HepG2 (cell line): ENCODE results near the gene SUPV3L1. TPM values are rescaled to one million over a fixed set of nuclear protein-coding genes. Genes with fewer than 3 reads are reported as not detected.

Source experiments
- ATAC-seq: fragments of 200-7000 bp; cut with Tn5 transposase; 3 replicates; pipeline ENCODE4 v1.9.1; 2020; ENCODE audit warnings: mild to moderate bottlenecking, moderate library complexity
- BruUV-seq: library from RNA; stranded (reverse); fragments of 400-500 nt; replicated peaks from 2 replicates; lab custom pipeline; 2021; lab: Mats Ljungman, UMichigan
- CTCF ChIA-PET: fragments of 300-600 bp; formaldehyde crosslinking; extraction: SDS; loops from one replicate; lab custom pipeline; 2021; ENCODE audit warnings: low total read pairs, inconsistent platforms, low intra/inter-chr PET ratio; lab: Yijun Ruan, JAX
- POLR2A ChIA-PET: fragments of 350-600 bp; sonication (Branson Sonifier 250); formaldehyde crosslinking; loops from one replicate; lab custom pipeline; 2020; ENCODE audit warnings: antibody characterized with exemption, inconsistent platforms; lab: Yijun Ruan, JAX
- DNase-seq: peaks from one replicate; pipeline ENCODE4 v3.0.0-alpha.2; 2015; ENCODE audit warnings: low spot score
- FAIRE-seq: peaks from 3 replicates; lab custom pipeline; 2011; peaks lifted over from hg19 to GRCh38; lab: Jason Lieb, UNC
- H2AFZ ChIP-seq: one replicate; pipeline ENCODE4 v1.6.1; 2011; ENCODE audit warnings: low read length, inconsistent platforms
- H3K27ac ChIP-seq: fragments of 300-600 bp; 3 replicates; pipeline ENCODE4 v1.8.0; 2011; ENCODE audit warnings: mixed run types, mild to moderate bottlenecking, mixed read lengths, low read length, inconsistent platforms; ENCODE audit not compliant: insufficient read depth; ENCODE audit errors: extremely low read length
- H3K27me3 ChIP-seq, 2 experiments: fragments of 200-600 bp in 1 of 2; 2 replicates in 1 of 2; 3 replicates in 1 of 2; pipeline versions ENCODE4 v1.6.0 to v1.8.0; 2011; ENCODE audit warnings: low read length in 2 of 2, mild to moderate bottlenecking in 2 of 2, moderate library complexity in 2 of 2, inconsistent platforms in 1 of 2; ENCODE audit not compliant: insufficient read depth in 2 of 2, control insufficient read depth in 1 of 2
- H3K36me3 ChIP-seq, 2 experiments: fragments of 200-600 bp in 1 of 2; replicated peaks in 1 of 2; 2 replicates in 1 of 2; 3 replicates in 1 of 2; pipeline versions ENCODE4 v1.5.1 to v1.8.0; 2011; ENCODE audit warnings: low read length in 2 of 2, inconsistent platforms in 1 of 2; ENCODE audit not compliant: insufficient read depth in 2 of 2, control insufficient read depth in 1 of 2
- H3K4me1 ChIP-seq: 2 replicates; pipeline ENCODE4 v1.5.1; 2012; ENCODE audit warnings: low read length, inconsistent platforms; ENCODE audit not compliant: insufficient read depth
- H3K4me2 ChIP-seq: 2 replicates; pipeline ENCODE4 v1.6.0; 2011; ENCODE audit warnings: low read depth, low read length, inconsistent platforms
- H3K4me3 ChIP-seq, 3 experiments: fragments of 200-600 bp in 1 of 3; sonication (generic), shearing (Covaris generic) in 1 of 3; replicated peaks in 1 of 3; 2 replicates each; pipeline ENCODE4 v1.5.1; 2011 to 2016; ENCODE audit warnings: low read length in 3 of 3, inconsistent platforms in 2 of 3, low read depth in 2 of 3, mild to moderate bottlenecking in 2 of 3, control low read depth in 1 of 3, mixed read lengths in 1 of 3; ENCODE audit not compliant: insufficient read depth in 1 of 3
- H3K79me2 ChIP-seq: one replicate; pipeline ENCODE4 v1.6.1; 2011; ENCODE audit warnings: low read length, inconsistent platforms; ENCODE audit not compliant: insufficient read depth
- H3K9ac ChIP-seq: 2 replicates; pipeline ENCODE4 v1.6.0; 2011; ENCODE audit warnings: mild to moderate bottlenecking, low read depth, low read length, inconsistent platforms; ENCODE audit not compliant: insufficient read depth
- H3K9me3 ChIP-seq: 2 replicates; pipeline ENCODE4 v1.5.1; 2012; ENCODE audit warnings: mild to moderate bottlenecking, low read length
- H4K20me1 ChIP-seq: 2 replicates; pipeline ENCODE4 v1.6.0; 2011; ENCODE audit warnings: inconsistent platforms, mild to moderate bottlenecking, low read length, moderate library complexity; ENCODE audit not compliant: insufficient read depth
- ASH2L ChIP-seq: fragments of 300-600, 200-600 bp; sonication (generic); IDR thresholded peaks from 2 replicates; pipeline ENCODE4 v1.7.0; 2017; ENCODE audit warnings: low read depth, mild to moderate bottlenecking, moderate library complexity, mixed read lengths, low read length; ENCODE audit not compliant: insufficient read length
- ELF3 ChIP-seq: IDR thresholded peaks from 2 replicates; pipeline ENCODE4 v1.6.1; 2016; ENCODE audit warnings: missing genetic modification reagents, missing compliant biosample characterization
- GMEB1 ChIP-seq: sonication (generic); formaldehyde crosslinking; IDR thresholded peaks from 2 replicates; pipeline ENCODE4 v1.5.1; 2020; ENCODE audit warnings: missing genetic modification reagents, mild to moderate bottlenecking, borderline replicate concordance
- HNRNPUL1 ChIP-seq: fragments of 200-400 bp; formaldehyde crosslinking; IDR thresholded peaks from 2 replicates; pipeline ENCODE4 v1.6.1; 2017; ENCODE audit warnings: low read depth, mild to moderate bottlenecking, low read length, moderate library complexity
- MAF1 ChIP-seq: sonication (generic); formaldehyde crosslinking; IDR thresholded peaks from 2 replicates; pipeline ENCODE4 v1.5.0; 2020; ENCODE audit warnings: missing genetic modification reagents, borderline replicate concordance
- MBD4 ChIP-seq: IDR thresholded peaks from 2 replicates; pipeline ENCODE4 v1.6.1; 2012; ENCODE audit warnings: low read length, inconsistent platforms, borderline replicate concordance
- MBNL3 ChIP-seq: fragments of 250-450 bp; sonication (Bioruptor Pico); conservative IDR thresholded peaks from 2 replicates; pipeline ENCODE4 v1.8.0; 2022; ENCODE audit warnings: mild to moderate bottlenecking, inconsistent platforms
- NR2C2 ChIP-seq: sonication (generic); formaldehyde crosslinking; IDR thresholded peaks from 2 replicates; pipeline ENCODE4 v1.4.0; 2020; ENCODE audit warnings: missing genetic modification reagents, mild to moderate bottlenecking, moderate library complexity, borderline replicate concordance
- NR3C1 ChIP-seq: sonication (generic); formaldehyde crosslinking; IDR thresholded peaks from 2 replicates; pipeline ENCODE4 v1.4.0; 2020; ENCODE audit warnings: missing genetic modification reagents
- POLR2AphosphoS5 ChIP-seq: IDR thresholded peaks from 2 replicates; pipeline ENCODE4 v1.6.1; 2012; ENCODE audit warnings: low read depth, low read length
- SOX6 ChIP-seq, 2 experiments: fragments of 450-650 bp in 1 of 2; sonication (generic) in 1 of 2; formaldehyde crosslinking in 1 of 2; IDR thresholded peaks; 2 replicates each; pipeline versions ENCODE4 v1.4.0 to v1.6.1; 2017 to 2020; ENCODE audit warnings: antibody characterized with exemption in 1 of 2, mild to moderate bottlenecking in 1 of 2, missing genetic modification reagents in 1 of 2
- ZNF501 ChIP-seq: sonication (generic); formaldehyde crosslinking; IDR thresholded peaks from 2 replicates; pipeline ENCODE4 v1.5.1; 2020; ENCODE audit warnings: mild to moderate bottlenecking, moderate library complexity, missing genetic modification reagents
- ZNF510 ChIP-seq: sonication (generic); formaldehyde crosslinking; IDR thresholded peaks from 2 replicates; pipeline ENCODE4 v1.4.0; 2020; ENCODE audit warnings: low read depth, mild to moderate bottlenecking, missing genetic modification reagents
- ZNF83 ChIP-seq: sonication (generic); formaldehyde crosslinking; IDR thresholded peaks from 2 replicates; pipeline ENCODE4 v1.4.0; 2020; ENCODE audit warnings: missing genetic modification reagents, mild to moderate bottlenecking, borderline replicate concordance
- ZNF850 ChIP-seq: sonication (generic); formaldehyde crosslinking; conservative IDR thresholded peaks from 2 replicates; pipeline ENCODE4 v1.9.0; 2021; ENCODE audit warnings: mild to moderate bottlenecking, missing genetic modification reagents
- WGBS: methylation state at CpG from one replicate; pipeline ENCODE4 v1.1.6; 2017; ENCODE audit warnings: low lambda C conversion rate; 5-methylcytosine and 5-hydroxymethylcytosine counted together
- in situ Hi-C: cut with HindIII; loops from 2 replicates; pipeline ENCODE4 v1.10.0; 2017; ENCODE audit warnings: low pct_unique_long_range_greater_than_20kb; ENCODE audit not compliant: extremely low pct_ligation_motif_present
- intact Hi-C: fragments of 100-400 bp; cut with micrococcal nuclease; formaldehyde crosslinking; loops from one replicate; pipeline ENCODE4 v1.10.0; 2022; ENCODE audit not compliant: unreplicated experiment
- polyA plus RNA-seq, 8 experiments: library from polyadenylated mRNA; depleted of rRNA in 3 of 8; stranded (reverse) in 7 of 8; unstranded in 1 of 8; fragments of >200 nt; fragmentation: Illumina TruSeq in 4 of 8; extraction: Trizol in 4 of 8; gene quantifications; 2 replicates each; pipeline versions ENCODE4 v1.2.1 to v1.2.3, GENCODE V29; 2011 to 2016; ENCODE audit warnings: low read depth in 4 of 8, missing spikeins in 1 of 8, mixed read lengths in 1 of 8; ENCODE audit not compliant: insufficient read depth in 1 of 8
- total RNA-seq, 5 experiments: library from RNA; depleted of rRNA; stranded (reverse); fragments of >200 nt; fragmentation: Illumina TruSeq; extraction: Trizol; gene quantifications; 2 replicates each; pipeline ENCODE4 v1.2.3, GENCODE V29; 2016; ENCODE audit warnings: low read depth in 1 of 5
- TF ChIP-seq, protein P1 (sequence below): IDR thresholded peaks from 2 replicates; pipeline ENCODE4 v1.6.1; 2012; ENCODE audit warnings: low read length, improper control_type of control experiment
- TF ChIP-seq, protein P2 (sequence below), 2 experiments: fragments of 450-650 bp in 1 of 2; sonication (generic) in 1 of 2; formaldehyde crosslinking; IDR thresholded peaks; 2 replicates each; pipeline versions ENCODE4 v1.5.0 to v1.8.0; 2020 to 2022; ENCODE audit warnings: mild to moderate bottlenecking in 1 of 2, missing genetic modification reagents in 1 of 2

Gene SUPV3L1
- total and polyA plus RNA-seq, 2 of the 13 experiments (the other 11 are each of a cell fraction or from before 2014, with no cell fraction given): 28.8 to 45.7 TPM

DNA sequence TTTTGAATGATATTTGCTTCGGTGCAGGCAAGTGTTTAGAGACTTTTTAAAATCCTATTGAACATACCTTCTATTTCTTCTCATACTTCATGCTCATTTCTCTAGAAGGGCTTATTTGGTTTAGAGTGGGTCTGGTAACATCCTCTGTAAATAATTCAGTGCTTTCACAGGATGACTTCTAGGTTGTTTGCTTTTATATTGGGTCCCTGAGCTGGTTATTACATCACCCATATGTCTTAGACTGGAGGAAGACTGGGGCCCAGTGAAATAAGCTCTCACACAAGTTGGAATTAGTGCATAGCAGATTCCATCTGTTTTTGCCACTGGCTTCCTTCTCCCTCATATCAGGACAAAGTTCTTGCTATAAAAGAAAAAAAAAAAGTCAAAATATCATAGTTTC, 6.5 kb downstream of the SUPV3L1 start (continued):
- TF ChIP-seq POLR2AphosphoS5 (no peak), MAF1 (CRISPR knock-in tag) (no peak)
- TF ChIP-seq, protein P1, sequence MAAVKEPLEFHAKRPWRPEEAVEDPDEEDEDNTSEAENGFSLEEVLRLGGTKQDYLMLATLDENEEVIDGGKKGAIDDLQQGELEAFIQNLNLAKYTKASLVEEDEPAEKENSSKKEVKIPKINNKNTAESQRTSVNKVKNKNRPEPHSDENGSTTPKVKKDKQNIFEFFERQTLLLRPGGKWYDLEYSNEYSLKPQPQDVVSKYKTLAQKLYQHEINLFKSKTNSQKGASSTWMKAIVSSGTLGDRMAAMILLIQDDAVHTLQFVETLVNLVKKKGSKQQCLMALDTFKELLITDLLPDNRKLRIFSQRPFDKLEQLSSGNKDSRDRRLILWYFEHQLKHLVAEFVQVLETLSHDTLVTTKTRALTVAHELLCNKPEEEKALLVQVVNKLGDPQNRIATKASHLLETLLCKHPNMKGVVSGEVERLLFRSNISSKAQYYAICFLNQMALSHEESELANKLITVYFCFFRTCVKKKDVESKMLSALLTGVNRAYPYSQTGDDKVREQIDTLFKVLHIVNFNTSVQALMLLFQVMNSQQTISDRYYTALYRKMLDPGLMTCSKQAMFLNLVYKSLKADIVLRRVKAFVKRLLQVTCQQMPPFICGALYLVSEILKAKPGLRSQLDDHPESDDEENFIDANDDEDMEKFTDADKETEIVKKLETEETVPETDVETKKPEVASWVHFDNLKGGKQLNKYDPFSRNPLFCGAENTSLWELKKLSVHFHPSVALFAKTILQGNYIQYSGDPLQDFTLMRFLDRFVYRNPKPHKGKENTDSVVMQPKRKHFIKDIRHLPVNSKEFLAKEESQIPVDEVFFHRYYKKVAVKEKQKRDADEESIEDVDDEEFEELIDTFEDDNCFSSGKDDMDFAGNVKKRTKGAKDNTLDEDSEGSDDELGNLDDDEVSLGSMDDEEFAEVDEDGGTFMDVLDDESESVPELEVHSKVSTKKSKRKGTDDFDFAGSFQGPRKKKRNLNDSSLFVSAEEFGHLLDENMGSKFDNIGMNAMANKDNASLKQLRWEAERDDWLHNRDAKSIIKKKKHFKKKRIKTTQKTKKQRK: no peak

DNA sequence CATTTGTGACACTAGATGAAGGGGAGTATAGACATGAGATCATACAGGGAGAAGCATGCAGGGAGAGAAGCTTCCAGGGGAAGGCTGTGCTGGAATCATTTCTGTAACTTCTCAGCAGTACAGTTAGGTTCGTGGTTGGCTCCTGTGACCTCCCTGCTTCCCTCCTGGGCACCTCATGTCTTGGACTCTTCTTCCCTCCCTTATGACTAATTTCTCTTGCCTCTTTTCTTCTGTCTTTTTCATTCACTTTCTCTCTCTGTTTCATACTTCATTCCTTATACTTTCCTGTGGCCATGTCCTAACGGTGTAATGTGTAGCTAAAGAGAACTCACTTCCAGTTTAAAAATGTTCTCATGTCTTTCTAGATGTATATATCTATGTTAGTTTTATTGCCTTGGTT, 21.0 kb downstream of the SUPV3L1 start:
- Histone ChIP-seq H3K9me3 (no peaks in the 10 kb centered on the region), H3K4me3 (no peak overlapping the region), H3K79me2 (no peaks in the 10 kb centered on the region), H3K4me2 (no peak overlapping the region), H3K27me3 (no peaks in the 10 kb centered on the region), H3K27ac (no peak overlapping the region), H4K20me1 (no peaks in the 10 kb centered on the region), H3K9ac (no peak overlapping the region), H2AFZ (no peak overlapping the region), H3K36me3 (peaks cover 14 to 37% of the 10 kb centered on the region in 2 experiments), H3K4me1 (no peaks in the 10 kb centered on the region)
- TF ChIP-seq ELF3 (no peak), ASH2L (no peak), ZNF850 (CRISPR knock-in tag) (no peak), NR3C1 (CRISPR knock-in tag) (no peak), MBD4 (no peak), ZNF501 (CRISPR knock-in tag) (no peak), SOX6 (IDR thresholded peaks at IDR 0.05) (no peak), SOX6 (CRISPR knock-in tag; IDR thresholded peaks at IDR 0.05) (no peak), MBNL3 (CRISPR knock-in tag) (no peak), HNRNPUL1 (no peak), NR2C2 (no peak), ZNF83 (CRISPR knock-in tag) (no peak), ZNF510 (CRISPR knock-in tag) (no peak), GMEB1 (no peak)
- TF ChIP-seq, protein P2, sequence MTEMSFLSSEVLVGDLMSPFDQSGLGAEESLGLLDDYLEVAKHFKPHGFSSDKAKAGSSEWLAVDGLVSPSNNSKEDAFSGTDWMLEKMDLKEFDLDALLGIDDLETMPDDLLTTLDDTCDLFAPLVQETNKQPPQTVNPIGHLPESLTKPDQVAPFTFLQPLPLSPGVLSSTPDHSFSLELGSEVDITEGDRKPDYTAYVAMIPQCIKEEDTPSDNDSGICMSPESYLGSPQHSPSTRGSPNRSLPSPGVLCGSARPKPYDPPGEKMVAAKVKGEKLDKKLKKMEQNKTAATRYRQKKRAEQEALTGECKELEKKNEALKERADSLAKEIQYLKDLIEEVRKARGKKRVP (CRISPR knock-in tag; IDR thresholded peaks at IDR 0.05): no peak
- no TSS peak for BruUV-seq
- POLR2A ChIA-PET: no interaction called here
- FAIRE-seq (no peak), ATAC-seq (no peak), DNase-seq (no peak)
- 96% methylated on average over 2 of the region's 2 CpGs for WGBS
- in situ Hi-C loops (no loop called here), intact Hi-C loops (no loop called here)
- CTCF ChIA-PET: no interaction called here
